Neutrophil (primary cell): Measurements from ENCODE around the gene CPNE7.
A peak's percentile ranks its signal among the peaks of the same experiment; 100 is the strongest.

ENCODE experiments used
- H3K27ac ChIP-seq: fragments of 200-600 bp; sonication (generic); 2 replicates; pipeline ENCODE4 v1.5.1; 2016; ENCODE audit warnings: mild to moderate bottlenecking, moderate library complexity
- H3K27me3 ChIP-seq: fragments of 200-600 bp; sonication (generic); 2 replicates; pipeline ENCODE4 v1.6.0; 2016; ENCODE audit warnings: mild to moderate bottlenecking
- H3K36me3 ChIP-seq: fragments of 200-600 bp; sonication (generic); 2 replicates; pipeline ENCODE4 v1.5.1; 2017
- H3K4me1 ChIP-seq, 2 experiments: fragments of 200-600 bp in 1 of 2; sonication (generic) in 1 of 2; 1 replicate in 1 of 2; 2 replicates in 1 of 2; pipeline versions ENCODE4 v1.5.1 to v1.6.1; 2013 to 2016; ENCODE audit warnings: low read depth in 1 of 2, low read length in 1 of 2, mild to moderate bottlenecking in 1 of 2, moderate library complexity in 1 of 2; ENCODE audit not compliant: control insufficient read depth in 1 of 2, insufficient read depth in 1 of 2
- H3K4me3 ChIP-seq, 2 experiments: fragments of 200-600 bp in 1 of 2; sonication (generic) in 1 of 2; 1 replicate in 1 of 2; 2 replicates in 1 of 2; pipeline ENCODE4 v1.5.1; 2013 to 2016; ENCODE audit warnings: low read depth in 1 of 2, low read length in 1 of 2, mild to moderate bottlenecking in 1 of 2, moderate library complexity in 1 of 2
- H3K9me3 ChIP-seq: fragments of 200-600 bp; sonication (generic); 2 replicates; pipeline ENCODE4 v1.5.1; 2016
- TF ChIP-seq, protein P1 (sequence below): fragments of 200-600 bp; sonication (generic); IDR thresholded peaks from 2 replicates; pipeline ENCODE4 v1.5.1; 2016; ENCODE audit warnings: antibody characterized with exemption

Gene CPNE7

DNA sequence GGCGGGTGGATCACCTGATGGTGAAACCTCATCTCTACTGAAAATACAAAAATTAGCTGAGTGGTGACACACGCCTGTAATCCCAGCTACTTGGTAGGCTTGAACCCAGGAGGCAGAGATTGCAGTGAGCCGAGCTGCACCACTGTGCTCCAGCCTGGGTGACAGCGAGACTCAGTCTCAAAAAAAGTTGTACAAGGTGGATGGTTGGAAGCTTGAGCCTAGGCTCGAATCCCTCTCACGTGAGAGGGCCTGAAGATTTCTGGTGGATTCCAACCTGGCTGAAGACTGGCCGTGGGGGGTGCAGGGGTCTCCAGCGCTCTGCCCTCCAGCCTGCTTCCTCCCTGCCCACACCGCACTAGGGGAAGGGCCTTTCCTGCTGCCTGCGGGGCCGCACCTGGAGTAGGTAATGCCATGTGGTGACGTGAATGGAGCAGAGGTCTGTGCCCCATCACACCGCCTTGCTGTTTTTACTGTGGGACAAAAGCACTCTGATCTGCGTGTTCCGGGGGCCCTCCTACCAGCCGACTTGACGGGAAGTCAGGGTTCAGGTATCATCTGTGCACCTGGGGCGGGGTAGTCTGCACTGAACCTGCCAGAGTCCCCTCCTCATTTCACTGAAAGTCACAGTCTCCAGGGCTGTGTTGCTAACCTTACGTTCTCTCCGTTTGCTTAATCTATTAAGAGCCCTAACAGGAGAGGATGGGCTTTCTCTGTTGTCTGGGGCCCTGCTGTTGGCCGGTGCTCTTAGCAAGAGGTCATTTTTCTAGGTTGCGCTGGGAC is 10.9 kb upstream of the CPNE7 start:
- H3K27me3 ChIP-seq, result peaks cover 17% of the 10 kb centered on the region
- H3K4me3 ChIP-seq, result no peak overlapping the region

DNA sequence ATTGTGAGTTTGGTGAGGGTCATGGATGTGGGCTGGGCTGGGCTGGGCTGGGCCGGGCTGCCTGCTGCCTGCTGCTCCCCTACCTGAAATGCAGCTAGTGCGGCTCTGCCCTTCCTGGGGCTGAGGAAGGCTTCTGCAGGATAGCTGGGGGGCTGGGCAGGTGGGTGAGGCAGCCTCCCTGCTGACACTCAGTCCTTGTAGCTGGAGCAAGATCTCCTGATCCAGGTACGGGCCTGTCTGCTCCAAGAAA is 10.4 kb upstream of the CPNE7 start:
- TF ChIP-seq, protein P1, sequence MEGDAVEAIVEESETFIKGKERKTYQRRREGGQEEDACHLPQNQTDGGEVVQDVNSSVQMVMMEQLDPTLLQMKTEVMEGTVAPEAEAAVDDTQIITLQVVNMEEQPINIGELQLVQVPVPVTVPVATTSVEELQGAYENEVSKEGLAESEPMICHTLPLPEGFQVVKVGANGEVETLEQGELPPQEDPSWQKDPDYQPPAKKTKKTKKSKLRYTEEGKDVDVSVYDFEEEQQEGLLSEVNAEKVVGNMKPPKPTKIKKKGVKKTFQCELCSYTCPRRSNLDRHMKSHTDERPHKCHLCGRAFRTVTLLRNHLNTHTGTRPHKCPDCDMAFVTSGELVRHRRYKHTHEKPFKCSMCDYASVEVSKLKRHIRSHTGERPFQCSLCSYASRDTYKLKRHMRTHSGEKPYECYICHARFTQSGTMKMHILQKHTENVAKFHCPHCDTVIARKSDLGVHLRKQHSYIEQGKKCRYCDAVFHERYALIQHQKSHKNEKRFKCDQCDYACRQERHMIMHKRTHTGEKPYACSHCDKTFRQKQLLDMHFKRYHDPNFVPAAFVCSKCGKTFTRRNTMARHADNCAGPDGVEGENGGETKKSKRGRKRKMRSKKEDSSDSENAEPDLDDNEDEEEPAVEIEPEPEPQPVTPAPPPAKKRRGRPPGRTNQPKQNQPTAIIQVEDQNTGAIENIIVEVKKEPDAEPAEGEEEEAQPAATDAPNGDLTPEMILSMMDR, result no peak
- H3K9me3 ChIP-seq, result no peaks in the 10 kb centered on the region
- peak overlapping the region; percentile 61 for H3K27ac ChIP-seq
- peak overlapping the region; percentile 41 to 52 for H3K4me3 ChIP-seq
- peaks cover 33% of the 10 kb centered on the region for H3K36me3 ChIP-seq
- H3K4me1 ChIP-seq, result peaks cover 30 to 32% of the 10 kb centered on the region in 2 experiments
- H3K27me3 ChIP-seq, result peaks cover 17% of the 10 kb centered on the region

More for the DNA sequence above, 10.9 kb upstream of the CPNE7 start:
- TF ChIP-seq, protein P1, result no peak
- no peak overlapping the region for H3K27ac ChIP-seq
- no peaks in the 10 kb centered on the region for H3K9me3 ChIP-seq
- peaks cover 33 to 38% of the 10 kb centered on the region in 2 experiments for H3K4me1 ChIP-seq
- peaks cover 33% of the 10 kb centered on the region for H3K36me3 ChIP-seq

DNA sequence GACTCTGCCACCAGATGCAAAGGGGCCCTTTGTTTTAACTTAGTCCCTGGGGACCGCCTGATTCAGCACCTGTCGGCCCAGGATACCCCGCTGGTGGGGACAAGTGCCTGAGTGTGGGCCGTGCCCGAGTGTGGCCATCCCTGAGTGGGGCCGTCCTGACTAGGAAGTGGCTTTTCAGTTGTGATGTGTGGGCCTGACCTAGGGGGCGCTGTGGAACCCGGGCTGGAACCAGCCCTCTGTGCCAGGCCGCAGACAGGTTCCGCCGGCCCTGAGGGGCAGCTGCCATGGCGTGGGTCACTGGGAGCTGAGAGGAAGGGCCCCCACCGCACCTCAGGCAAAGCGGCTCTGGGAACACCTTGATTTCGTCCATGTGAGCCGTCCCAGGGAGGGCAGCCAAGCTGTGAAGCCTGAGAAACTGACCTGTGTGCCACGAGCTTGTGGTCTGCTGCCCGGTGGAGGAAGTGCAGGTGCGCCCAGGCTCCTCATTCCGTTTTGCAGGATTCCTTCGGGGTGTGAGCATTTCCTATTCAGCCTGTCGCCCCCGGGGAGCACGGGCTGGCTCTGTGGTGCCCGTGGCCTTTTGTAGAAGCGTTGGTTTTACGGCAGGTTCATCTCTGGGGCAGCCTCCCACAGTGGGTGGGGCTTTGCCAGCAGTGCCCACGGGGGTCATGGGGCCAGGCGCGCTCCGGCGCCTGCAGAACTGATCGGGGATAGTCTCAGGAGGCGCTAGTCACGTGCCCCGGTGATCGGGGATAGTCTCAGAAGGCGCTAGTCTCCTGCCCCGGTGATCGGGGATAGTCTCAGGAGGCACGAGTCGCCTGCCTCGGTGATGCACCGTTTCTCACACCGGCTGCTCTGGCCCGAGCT is 9.8 kb upstream of the CPNE7 start:
- Histone ChIP-seq H3K27me3 (peaks cover 21% of the 10 kb centered on the region), H3K36me3 (peaks cover 33% of the 10 kb centered on the region), H3K27ac (peak overlapping the region; percentile 61), H3K4me1 (peaks cover 28 to 32% of the 10 kb centered on the region in 2 experiments), H3K4me3 (peak overlapping the region; percentile 41 to 52), H3K9me3 (no peaks in the 10 kb centered on the region)
- TF ChIP-seq, protein P1, result no peak

DNA sequence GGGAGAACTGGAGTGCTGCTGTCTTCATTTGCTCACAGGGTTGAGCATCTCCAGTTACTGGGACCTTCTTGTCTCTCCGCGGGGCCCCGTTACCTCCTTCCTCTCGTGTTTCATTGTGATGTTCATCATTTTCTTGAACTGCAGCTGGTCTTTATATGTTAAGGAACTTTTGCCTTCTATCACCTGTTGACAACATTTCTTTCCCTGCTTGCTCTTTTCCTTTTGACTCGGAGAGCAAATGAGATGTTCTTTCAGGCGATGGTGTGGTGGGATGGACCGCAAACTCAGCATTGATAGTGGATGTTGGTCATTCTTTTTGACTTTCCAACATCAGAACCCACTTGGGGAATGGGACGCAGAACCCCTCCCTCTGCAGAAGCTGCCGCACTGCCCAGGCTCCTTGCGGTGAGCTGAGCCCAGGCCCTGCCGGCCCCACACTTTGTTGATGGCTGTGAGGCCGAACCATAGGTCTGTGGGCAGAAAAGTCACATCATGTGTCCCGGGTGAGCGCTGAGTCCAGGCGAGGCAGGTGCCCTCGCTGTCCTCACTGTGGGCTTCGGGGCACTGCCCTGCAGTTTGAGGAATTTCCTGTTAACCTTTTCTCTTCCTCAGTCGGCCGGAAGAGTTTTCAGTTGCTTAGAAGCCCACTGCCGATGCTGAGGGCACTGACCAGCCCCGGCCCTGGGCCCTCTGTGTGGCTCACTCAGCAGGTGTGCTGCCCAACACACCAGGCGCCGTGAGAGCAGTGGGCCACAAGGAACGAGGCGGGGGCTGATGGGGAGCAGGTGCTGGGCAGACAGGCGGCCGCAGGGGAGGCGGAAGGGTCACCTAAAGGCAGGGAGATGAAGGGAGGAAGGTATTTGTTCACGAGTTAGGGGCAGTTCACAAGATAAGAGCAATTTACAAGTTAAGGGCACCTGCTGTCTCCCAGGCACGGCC is 7.6 kb upstream of the CPNE7 start:
- TF ChIP-seq, protein P1, result no peak
- no peaks in the 10 kb centered on the region for H3K9me3 ChIP-seq

More for the DNA sequence above, 7.6 kb upstream of the CPNE7 start:
- peaks cover 19% of the 10 kb centered on the region for H3K36me3 ChIP-seq
- H3K4me3 ChIP-seq, result no peak overlapping the region
- H3K27ac ChIP-seq, result no peak overlapping the region
- H3K4me1 ChIP-seq, result peaks cover 18 to 25% of the 10 kb centered on the region in 2 experiments
- H3K27me3 ChIP-seq, result peaks cover 35% of the 10 kb centered on the region
